A549 treated with dexamethasone at 1 μM for 4 hours (cell line): ENCODE results near the gene EYA2. TPM values are rescaled to one million over a fixed set of nuclear protein-coding genes. Genes with fewer than 3 reads are reported as not detected.

ENCODE experiments used
- total RNA-seq: library from RNA; stranded (reverse); fragments of 200-300 nt; extraction: Qiagen RNA extraction; gene quantifications from 5 replicates; pipeline ENCODE4 v1.2.3, GENCODE V29; 2022

Gene EYA2
- total RNA-seq = 2.2 to 3.2 TPM (median 2.6 TPM) in 5 replicates

DNA sequence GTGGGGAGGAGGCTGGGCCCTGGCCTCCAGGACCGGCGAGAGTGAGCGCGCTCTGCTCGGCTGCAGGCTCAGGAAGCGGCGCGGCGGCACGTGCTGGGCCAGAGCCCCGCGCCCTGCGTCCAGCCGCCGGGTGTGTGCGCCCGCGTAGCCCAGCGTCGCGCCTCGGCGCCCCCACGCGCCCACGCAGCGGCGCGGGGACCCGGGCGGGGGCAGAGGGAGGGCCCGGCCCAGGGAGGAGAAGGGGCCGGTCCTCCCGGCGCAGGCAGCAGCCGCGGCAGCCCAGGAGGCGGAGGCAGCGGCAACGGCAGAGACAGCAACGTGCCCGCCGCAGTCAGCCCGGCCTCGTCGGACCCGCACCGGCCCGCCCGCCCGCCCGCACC, at the start of gene EYA2:
TSS of gene EYA2 (plus strand) at position 265 of the 380 bp plus-strand sequence. CDS start 95,168 bp downstream, outside the sequence.

Other genes starting within 250 kb of the EYA2 start
- gene SLC13A3, start 243.4 kb upstream of the EYA2 start, total RNA-seq = 0.03 to 0.17 TPM (median 0.07 TPM) in 3 of 5 replicates, not detected in the others
- gene TP53RK, start 205.4 kb upstream of the EYA2 start, total RNA-seq = 11.7 to 13.7 TPM (median 12.0 TPM) in 5 replicates
- not detected in 5 replicates for gene SLC2A10, start 185.2 kb upstream of the EYA2 start, total RNA-seq